MM.1S (cell line): Measurements from ENCODE around the gene ENTPD6.

Source experiments
- DNase-seq: peaks from one replicate; pipeline ENCODE4 v3.0.0-alpha.2; 2015
- H2AFZ ChIP-seq: fragments of 300-600 bp; sonication (generic); 2 replicates; pipeline ENCODE4 v1.6.0; 2016; ENCODE audit warnings: antibody characterized with exemption, low read length
- H3F3A ChIP-seq: fragments of 300-600 bp; sonication (generic); 2 replicates; pipeline ENCODE4 v1.6.1; 2016; ENCODE audit warnings: mild to moderate bottlenecking, antibody characterized with exemption, low read length, moderate library complexity, mixed read lengths; ENCODE audit not compliant: insufficient read depth
- H3K27ac ChIP-seq: fragments of 300-600 bp; sonication (generic); 2 replicates; pipeline ENCODE4 v1.5.1; 2016; ENCODE audit warnings: mild to moderate bottlenecking, low read length
- H3K27me3 ChIP-seq: fragments of 300-600 bp; sonication (generic); replicated peaks from 2 replicates; pipeline ENCODE4 v1.6.0; 2016; ENCODE audit warnings: low read length; ENCODE audit not compliant: insufficient read depth
- H3K36me3 ChIP-seq: fragments of 300-600 bp; sonication (generic); replicated peaks from 2 replicates; pipeline ENCODE4 v1.6.1; 2016; ENCODE audit warnings: mild to moderate bottlenecking, low read length, mixed read lengths; ENCODE audit not compliant: insufficient read depth
- H3K4me1 ChIP-seq: fragments of 300-600 bp; sonication (generic); 2 replicates; pipeline ENCODE4 v1.6.1; 2016; ENCODE audit warnings: low read length, mixed read lengths
- H3K4me2 ChIP-seq: fragments of 300-600 bp; sonication (generic); 2 replicates; pipeline ENCODE4 v1.6.0; 2016; ENCODE audit warnings: low read depth, low read length
- H3K4me3 ChIP-seq: fragments of 300-600 bp; sonication (generic); 2 replicates; pipeline ENCODE4 v1.5.1; 2016; ENCODE audit warnings: low read length, mixed read lengths
- H3K79me2 ChIP-seq: fragments of 300-600 bp; sonication (generic); 2 replicates; pipeline ENCODE4 v1.6.1; 2016; ENCODE audit warnings: mixed run types, low read length, mixed read lengths
- H3K9ac ChIP-seq: fragments of 300-600 bp; sonication (generic); 2 replicates; pipeline ENCODE4 v1.6.1; 2016; ENCODE audit warnings: low read length, mixed read lengths
- H3K9me2 ChIP-seq: fragments of 300-600 bp; sonication (generic); replicated peaks from 2 replicates; pipeline ENCODE4 v1.6.1; 2016; ENCODE audit warnings: mild to moderate bottlenecking, low read length, mixed read lengths; ENCODE audit not compliant: insufficient read depth
- H3K9me3 ChIP-seq: fragments of 300-600 bp; sonication (generic); replicated peaks from 2 replicates; pipeline ENCODE4 v1.6.1; 2016; ENCODE audit warnings: mild to moderate bottlenecking, low read length, mixed read lengths; ENCODE audit not compliant: insufficient read depth
- H4K20me1 ChIP-seq: fragments of 300-600 bp; sonication (generic); 2 replicates; pipeline ENCODE4 v1.6.1; 2016; ENCODE audit warnings: mild to moderate bottlenecking, low read length, moderate library complexity, mixed read lengths; ENCODE audit not compliant: insufficient read depth
- CTCF ChIP-seq: fragments of 300-600 bp; sonication (generic); IDR thresholded peaks from 2 replicates; pipeline ENCODE4 v1.5.1; 2016; ENCODE audit warnings: antibody characterized with exemption, low read length, mixed read lengths
- EZH2 ChIP-seq: fragments of 300-600 bp; sonication (generic); optimal IDR thresholded peaks from 2 replicates; pipeline ENCODE3; 2017; ENCODE audit warnings: low read depth, mild to moderate bottlenecking, antibody characterized with exemption, low read length, mixed read lengths
- EZH2phosphoT487 ChIP-seq: fragments of 300-600 bp; sonication (generic); IDR thresholded peaks from 2 replicates; pipeline ENCODE4 v1.6.1; 2018; ENCODE audit warnings: antibody characterized with exemption, low read length

The ENTPD6 gene

DNA sequence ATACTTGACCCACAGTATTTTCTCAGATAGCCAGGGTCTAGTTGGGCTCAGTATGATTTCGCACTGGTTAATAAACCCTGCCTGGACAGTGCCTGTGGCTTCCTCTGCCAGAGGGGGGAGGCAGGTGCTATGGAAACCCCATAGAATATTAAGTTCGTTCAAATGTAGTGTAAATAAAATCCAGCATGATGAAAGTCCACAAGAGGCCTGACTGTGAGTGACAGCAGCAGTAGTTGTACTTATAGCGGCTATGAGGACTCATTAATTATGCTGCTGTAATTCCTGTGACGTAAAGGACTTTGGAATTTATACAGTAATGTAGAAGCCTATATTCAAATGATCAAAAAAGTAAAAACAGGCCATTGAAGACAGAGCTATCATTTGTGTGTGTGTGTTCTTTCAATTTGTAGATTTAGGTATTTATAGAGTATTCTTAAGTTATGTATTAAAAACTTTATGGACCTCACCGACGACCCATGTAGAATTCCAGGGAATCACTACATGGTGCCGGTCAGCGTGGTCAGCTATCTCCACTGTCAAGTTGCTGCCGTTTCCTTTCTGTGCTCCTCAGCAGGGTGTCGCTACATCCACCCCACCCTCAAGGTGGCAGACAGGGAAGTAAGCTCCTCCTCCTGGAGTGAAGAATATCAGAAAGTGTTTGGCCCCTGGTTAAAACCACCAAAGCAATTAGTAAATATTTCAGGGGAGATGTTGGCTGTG is 62.4 kb downstream of the ENTPD6 start:
- Histone ChIP-seq H3K36me3 (peaks cover 10% of the 10 kb centered on the region), H3K9ac (no peak overlapping the region), H3K9me3 (no peaks in the 10 kb centered on the region), H3K4me2 (no peak overlapping the region), H3K4me1 (no peaks in the 10 kb centered on the region), H3K9me2 (no peaks in the 10 kb centered on the region), H3F3A (no peaks in the 10 kb centered on the region), H3K79me2 (peaks cover 66% of the 10 kb centered on the region), H3K27me3 (no peaks in the 10 kb centered on the region), H2AFZ (no peak overlapping the region), H4K20me1 (no peaks in the 10 kb centered on the region), H3K4me3 (no peak overlapping the region), H3K27ac (no peak overlapping the region)
- TF ChIP-seq EZH2phosphoT487, result no peak
- TF ChIP-seq CTCF, result no peak
- TF ChIP-seq EZH2, result no peak
- DNase-seq, result no peak

- no peaks in the 10 kb centered on the region for H4K20me1 ChIP-seq
- H3K4me1 ChIP-seq, result no peaks in the 10 kb centered on the region
- no peak overlapping the region for H3K4me2 ChIP-seq
- H3K36me3 ChIP-seq, result peaks cover 10% of the 10 kb centered on the region
- no peak for TF ChIP-seq CTCF
- TF ChIP-seq EZH2phosphoT487, result no peak
- no peak for TF ChIP-seq EZH2
- no peaks in the 10 kb centered on the region for H3K9me3 ChIP-seq
- H3K9me2 ChIP-seq, result no peaks in the 10 kb centered on the region
- no peak for DNase-seq
- no peaks in the 10 kb centered on the region for H3K27me3 ChIP-seq
- H3K79me2 ChIP-seq, result peaks cover 62% of the 10 kb centered on the region
- H3K9ac ChIP-seq, result no peak overlapping the region
- no peak overlapping the region for H3K4me3 ChIP-seq
- no peak overlapping the region for H3K27ac ChIP-seq
- H3F3A ChIP-seq, result no peaks in the 10 kb centered on the region
- H2AFZ ChIP-seq, result no peak overlapping the region
Measured at GRCh38 chr20:25258476-25258805, 62.9 kb downstream of the ENTPD6 start.

DNA sequence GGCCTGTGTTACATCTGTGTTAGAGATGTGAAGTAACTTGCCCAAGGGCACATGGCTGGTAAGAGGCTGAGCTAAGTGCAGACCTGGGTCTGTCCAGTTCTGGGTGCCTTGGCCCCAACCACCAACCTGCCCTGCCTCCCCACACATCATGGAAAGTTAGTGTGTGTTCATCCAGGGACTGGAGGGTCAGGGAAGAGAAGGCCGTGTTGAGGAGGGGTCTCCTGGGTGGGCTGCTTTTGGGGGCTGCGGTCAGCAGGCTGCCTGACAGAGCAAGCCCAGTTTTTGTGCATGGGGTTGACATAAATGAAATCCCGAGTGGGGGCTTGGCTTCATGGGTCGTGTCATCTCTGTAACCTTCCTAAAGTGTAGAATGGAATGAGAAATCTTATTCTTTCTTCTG is 63.3 kb downstream of the ENTPD6 start:
- no peak for DNase-seq
- Histone ChIP-seq H4K20me1 (no peaks in the 10 kb centered on the region), H3K4me3 (no peak overlapping the region), H3K9ac (no peak overlapping the region), H3K4me2 (no peak overlapping the region), H3K27ac (no peak overlapping the region), H2AFZ (no peak overlapping the region), H3K9me3 (no peaks in the 10 kb centered on the region), H3K79me2 (peaks cover 58% of the 10 kb centered on the region), H3K4me1 (no peaks in the 10 kb centered on the region), H3K36me3 (peaks cover 10% of the 10 kb centered on the region), H3F3A (no peaks in the 10 kb centered on the region), H3K27me3 (no peaks in the 10 kb centered on the region), H3K9me2 (no peaks in the 10 kb centered on the region)
- TF ChIP-seq CTCF (no peak), EZH2 (no peak), EZH2phosphoT487 (no peak)
